Mesothelial cell of epicardium (in vitro differentiated cells): ENCODE data around the gene MICA. TPM values are rescaled to one million over a fixed set of nuclear protein-coding genes. Genes with fewer than 3 reads are reported as not detected.
"Not testable (repeated sequence)": the region's sequence is repeated elsewhere in the genome, so short reads cannot be mapped to it uniquely, and the experiment has no call there.

ENCODE experiments used
- DNase-seq, 2 experiments: peaks; one replicate each; pipeline ENCODE4 v3.0.0; 2021; ENCODE audit warnings: low spot score in 2 of 2; ENCODE audit not compliant: unreplicated experiment in 2 of 2
- H3K27ac Mint-ChIP-seq: 2 replicates; pipeline ENCODE4 v1.8.0; 2021; ENCODE audit warnings: mixed read lengths
- H3K27me3 Mint-ChIP-seq: 2 replicates; pipeline ENCODE4 v1.8.0; 2021; ENCODE audit warnings: low read depth, mixed read lengths
- H3K36me3 Mint-ChIP-seq: 2 replicates; pipeline ENCODE4 v1.8.0; 2021; ENCODE audit warnings: mixed read lengths
- H3K4me1 Mint-ChIP-seq: 2 replicates; pipeline ENCODE4 v1.8.0; 2021; ENCODE audit warnings: mixed read lengths
- H3K4me3 Mint-ChIP-seq: 2 replicates; pipeline ENCODE4 v1.8.0; 2021; ENCODE audit warnings: mild to moderate bottlenecking, moderate library complexity, mixed read lengths
- H3K9me3 Mint-ChIP-seq: 2 replicates; pipeline ENCODE4 v1.8.0; 2021; ENCODE audit warnings: mixed read lengths
- total RNA-seq: library from RNA; stranded (reverse); gene quantifications from 3 replicates; pipeline ENCODE4 v1.2.1, GENCODE V29; 2021
- TF ChIP-seq, protein P1 (sequence below): fragments of 200-600 bp; sonication (generic); IDR thresholded peaks from one replicate; pipeline ENCODE4 v1.5.0; 2021; ENCODE audit warnings: antibody characterized with exemption; ENCODE audit not compliant: unreplicated experiment

The MICA gene
- total RNA-seq, 1 donor from 2014 or later, result 15.5 TPM

- H3K36me3 Mint-ChIP-seq, result no peaks in the 10 kb centered on the region
- no peak for DNase-seq
- TF ChIP-seq, protein P1, sequence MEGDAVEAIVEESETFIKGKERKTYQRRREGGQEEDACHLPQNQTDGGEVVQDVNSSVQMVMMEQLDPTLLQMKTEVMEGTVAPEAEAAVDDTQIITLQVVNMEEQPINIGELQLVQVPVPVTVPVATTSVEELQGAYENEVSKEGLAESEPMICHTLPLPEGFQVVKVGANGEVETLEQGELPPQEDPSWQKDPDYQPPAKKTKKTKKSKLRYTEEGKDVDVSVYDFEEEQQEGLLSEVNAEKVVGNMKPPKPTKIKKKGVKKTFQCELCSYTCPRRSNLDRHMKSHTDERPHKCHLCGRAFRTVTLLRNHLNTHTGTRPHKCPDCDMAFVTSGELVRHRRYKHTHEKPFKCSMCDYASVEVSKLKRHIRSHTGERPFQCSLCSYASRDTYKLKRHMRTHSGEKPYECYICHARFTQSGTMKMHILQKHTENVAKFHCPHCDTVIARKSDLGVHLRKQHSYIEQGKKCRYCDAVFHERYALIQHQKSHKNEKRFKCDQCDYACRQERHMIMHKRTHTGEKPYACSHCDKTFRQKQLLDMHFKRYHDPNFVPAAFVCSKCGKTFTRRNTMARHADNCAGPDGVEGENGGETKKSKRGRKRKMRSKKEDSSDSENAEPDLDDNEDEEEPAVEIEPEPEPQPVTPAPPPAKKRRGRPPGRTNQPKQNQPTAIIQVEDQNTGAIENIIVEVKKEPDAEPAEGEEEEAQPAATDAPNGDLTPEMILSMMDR, result no peak
- H3K27me3 Mint-ChIP-seq, result peaks cover 55% of the 10 kb centered on the region
- no peak overlapping the region for H3K27ac Mint-ChIP-seq
- H3K4me3 Mint-ChIP-seq, result no peak overlapping the region
- no peaks in the 10 kb centered on the region for H3K4me1 Mint-ChIP-seq
- no peaks in the 10 kb centered on the region for H3K9me3 Mint-ChIP-seq
These were observed 20.2 kb upstream of the MICA start for GRCh38 chr6:31383149-31383548.

DNA sequence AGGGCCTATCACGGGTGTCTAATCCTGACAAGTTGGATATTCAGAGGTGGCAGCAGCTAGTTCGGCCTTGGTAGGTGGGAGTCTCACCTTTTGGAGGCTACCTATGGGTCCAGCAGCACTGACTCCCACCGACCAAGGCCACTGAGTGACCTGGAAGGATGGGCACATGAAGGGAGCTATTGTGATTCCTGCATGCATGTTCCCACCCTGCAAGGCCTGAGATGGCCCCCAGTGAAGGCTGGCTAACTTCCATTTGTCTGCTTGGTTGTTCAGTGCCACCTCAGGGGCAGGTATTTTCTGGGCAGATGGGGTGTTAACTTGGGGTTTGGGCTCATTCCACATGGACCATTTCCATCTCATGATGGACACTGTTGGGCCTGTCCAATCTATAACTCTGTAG, 18.4 kb upstream of the MICA start:
- Mint-ChIP-seq H3K27ac (no peak overlapping the region), H3K4me1 (no peaks in the 10 kb centered on the region), H3K4me3 (no peak overlapping the region), H3K9me3 (no peaks in the 10 kb centered on the region), H3K36me3 (no peaks in the 10 kb centered on the region), H3K27me3 (peaks cover 37% of the 10 kb centered on the region)
- TF ChIP-seq, protein P1, result no peak
- DNase-seq, result no peak

- no peaks in the 10 kb centered on the region for H3K4me1 Mint-ChIP-seq
- H3K27ac Mint-ChIP-seq, result no peak overlapping the region
- TF ChIP-seq, protein P1, result no peak
- peaks cover 2% of the 10 kb centered on the region for H3K36me3 Mint-ChIP-seq
- H3K9me3 Mint-ChIP-seq, result no peaks in the 10 kb centered on the region
- no peak overlapping the region for H3K4me3 Mint-ChIP-seq
- H3K27me3 Mint-ChIP-seq, result peaks cover 27% of the 10 kb centered on the region
- no peak for DNase-seq
These were observed 17.3 kb upstream of the MICA start for GRCh38 chr6:31386099-31386498.

GRCh38 chr6:31386977-31387376, 16.4 kb upstream of the MICA start:
- Mint-ChIP-seq H3K36me3 (peaks cover 2% of the 10 kb centered on the region), H3K27me3 (peaks cover 20% of the 10 kb centered on the region), H3K4me3 (no peak overlapping the region), H3K9me3 (no peaks in the 10 kb centered on the region), H3K27ac (no peak overlapping the region), H3K4me1 (no peaks in the 10 kb centered on the region)
- no peak for DNase-seq
- TF ChIP-seq, protein P1, result no peak

- H3K4me3 Mint-ChIP-seq, H3K36me3 Mint-ChIP-seq, DNase-seq, H3K4me1 Mint-ChIP-seq, H3K27me3 Mint-ChIP-seq, H3K27ac Mint-ChIP-seq, H3K9me3 Mint-ChIP-seq: not testable (repeated sequence)
These were observed 14.2 kb upstream of the MICA start for GRCh38 chr6:31388916-31389801.

GRCh38 chr6:31389802-31390132, 13.6 kb upstream of the MICA start:
- H3K4me1 Mint-ChIP-seq, H3K9me3 Mint-ChIP-seq, DNase-seq, H3K36me3 Mint-ChIP-seq, H3K27ac Mint-ChIP-seq, H3K27me3 Mint-ChIP-seq, H3K4me3 Mint-ChIP-seq: not testable (repeated sequence)
